ENCODE measurements around the gene MEN1. TPM values are rescaled to one million over a fixed set of nuclear protein-coding genes. Genes with fewer than 3 reads are reported as not detected.

Gene MEN1
- total RNA-seq, 6 experiments from 2014 or later, result 13.1 to 21.5 (median 17.0) TPM

GRCh38 chr11:64833509-64833908, 23.2 kb upstream of the MEN1 start:
- Histone ChIP-seq H3K36me3 (no peaks in the 10 kb centered on the region), H3K9me3 (no peaks in the 10 kb centered on the region), H3K4me1 (no peaks in the 10 kb centered on the region), H3K27me3 (no peaks in the 10 kb centered on the region), H3K4me3 (no peak overlapping the region), H3K27ac (no peak overlapping the region)
- intact Hi-C loops (cut with DNase I), result no loop called here
- ATAC-seq, result no peak
- TF ChIP-seq POLR2A (IDR thresholded peaks at IDR 0.05) (no peak), CTCF (IDR thresholded peaks at IDR 0.05) (no peak)
- DNase-seq, result no peak
- no CpG with 5 or more reads among the region's 10 CpGs for WGBS (ENCODE audit: insufficient coverage, low coverage, low lambda C conversion rate, missing lambda C conversion rate)

GRCh38 chr11:64833198-64833502, 22.8 kb upstream of the MEN1 start:
- intact Hi-C loops (cut with DNase I), result no loop called here
- H3K4me3 ChIP-seq, result no peak overlapping the region
- no peak overlapping the region for H3K27ac ChIP-seq
- TF ChIP-seq POLR2A (IDR thresholded peaks at IDR 0.05), result no peak
- no peak for TF ChIP-seq CTCF (IDR thresholded peaks at IDR 0.05)
- H3K4me1 ChIP-seq, result no peaks in the 10 kb centered on the region
- no peaks in the 10 kb centered on the region for H3K36me3 ChIP-seq
- no peaks in the 10 kb centered on the region for H3K27me3 ChIP-seq
- no peaks in the 10 kb centered on the region for H3K9me3 ChIP-seq
- DNase-seq, result peak in 1 of 3 donors; percentile 53
- no peak for ATAC-seq
- WGBS (ENCODE audit: insufficient coverage, low coverage, low lambda C conversion rate, missing lambda C conversion rate), result no CpG with 5 or more reads among the region's 12 CpGs

GRCh38 chr11:64832467-64833197, 22.3 kb upstream of the MEN1 start:
- DNase-seq, result peak in 1 of 3 donors; percentile 49
- no peak for ATAC-seq
- H3K4me3 ChIP-seq, result no peak overlapping the region
- no peaks in the 10 kb centered on the region for H3K9me3 ChIP-seq
- TF ChIP-seq CTCF (IDR thresholded peaks at IDR 0.05) (no peak), POLR2A (IDR thresholded peaks at IDR 0.05) (no peak)
- H3K27ac ChIP-seq, result no peak overlapping the region
- no peaks in the 10 kb centered on the region for H3K27me3 ChIP-seq
- intact Hi-C loops (cut with DNase I), result no loop called here
- no peaks in the 10 kb centered on the region for H3K4me1 ChIP-seq
- 87% methylated on average over 7 of the region's 21 CpGs for WGBS (ENCODE audit: insufficient coverage, low coverage, low lambda C conversion rate, missing lambda C conversion rate)
- H3K36me3 ChIP-seq, result no peaks in the 10 kb centered on the region

- no peak for ATAC-seq
- Histone ChIP-seq H3K4me1 (no peaks in the 10 kb centered on the region), H3K27me3 (no peaks in the 10 kb centered on the region), H3K9me3 (no peaks in the 10 kb centered on the region), H3K4me3 (no peak overlapping the region), H3K36me3 (no peaks in the 10 kb centered on the region), H3K27ac (no peak overlapping the region)
- DNase-seq, result no peak
- 40% methylated on average over 1 of the region's 24 CpGs for WGBS (ENCODE audit: insufficient coverage, low coverage, low lambda C conversion rate, missing lambda C conversion rate)
- intact Hi-C loops (cut with DNase I), result no loop called here
- TF ChIP-seq CTCF (IDR thresholded peaks at IDR 0.05) (no peak), POLR2A (IDR thresholded peaks at IDR 0.05) (no peak)
These were observed 21.1 kb upstream of the MEN1 start for GRCh38 chr11:64831411-64831891.
